HG03175 (cell line): Measurements from ENCODE around the gene UBE2L5.
A peak's percentile ranks its signal among the peaks of the same experiment; 100 is the strongest.
"Not testable (repeated sequence)": the region's sequence is repeated elsewhere in the genome, so short reads cannot be mapped to it uniquely, and the experiment has no call there.

Experiments
- ATAC-seq: cut with Tn5 transposase; IDR thresholded peaks from one replicate; pipeline ENCODE4 v1.9.1; 2021; ENCODE audit warnings: mild to moderate bottlenecking, moderate library complexity; ENCODE audit not compliant: unreplicated experiment

The UBE2L5 gene

GRCh38 chr13:30437177-30437576, 14.9 kb downstream of the UBE2L5 start:
- no peak for ATAC-seq

GRCh38 chr13:30438286-30438685, 16.0 kb downstream of the UBE2L5 start:
- no peak for ATAC-seq

DNA sequence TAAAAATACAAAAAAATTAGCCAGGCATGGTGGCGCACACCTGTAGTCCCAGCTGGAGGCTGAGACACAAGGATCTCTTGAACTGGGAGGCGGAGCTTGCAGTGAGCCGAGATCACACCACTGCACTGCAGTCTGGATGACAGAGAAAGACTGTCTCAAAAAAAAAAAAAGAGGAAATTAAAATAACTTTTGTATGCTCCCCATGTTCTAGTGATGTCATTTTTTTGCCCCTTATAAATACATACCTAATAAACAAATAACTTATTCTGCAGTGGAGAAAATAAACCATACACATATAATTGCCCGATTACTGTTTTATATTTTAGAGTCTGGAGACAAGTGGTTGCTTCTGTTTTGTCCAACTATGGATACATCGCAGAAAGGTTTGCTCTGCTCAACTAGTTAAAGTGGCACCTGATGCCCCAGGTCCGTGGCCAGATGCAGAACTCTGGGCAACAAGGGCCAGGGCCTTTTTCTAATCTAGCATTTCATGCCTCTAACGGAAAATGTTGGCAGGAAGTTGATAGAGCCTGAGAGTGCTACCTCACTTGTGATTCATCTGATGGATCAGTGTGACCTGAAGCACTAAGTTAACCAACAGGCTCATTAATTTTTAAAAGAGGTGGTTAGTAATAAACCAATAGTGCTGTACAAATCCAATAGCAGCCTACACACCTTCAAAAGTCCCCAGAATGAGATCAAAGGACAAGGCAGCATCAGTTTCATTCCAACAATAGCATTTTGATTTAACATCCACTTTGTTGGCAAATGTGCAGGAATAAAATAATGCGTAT, 18.8 kb downstream of the UBE2L5 start:
- peak; percentile 49 for ATAC-seq

GRCh38 chr13:30442926-30443325, 20.6 kb downstream of the UBE2L5 start:
- ATAC-seq, result no peak

- not testable (repeated sequence) for ATAC-seq
Observed at GRCh38 chr13:30443491-30443890, 21.2 kb downstream of the UBE2L5 start.

GRCh38 chr13:30443957-30444404, 21.7 kb downstream of the UBE2L5 start:
- peak; percentile 44 for ATAC-seq

GRCh38 chr13:30446126-30446500, 23.8 kb downstream of the UBE2L5 start:
- no peak for ATAC-seq

DNA sequence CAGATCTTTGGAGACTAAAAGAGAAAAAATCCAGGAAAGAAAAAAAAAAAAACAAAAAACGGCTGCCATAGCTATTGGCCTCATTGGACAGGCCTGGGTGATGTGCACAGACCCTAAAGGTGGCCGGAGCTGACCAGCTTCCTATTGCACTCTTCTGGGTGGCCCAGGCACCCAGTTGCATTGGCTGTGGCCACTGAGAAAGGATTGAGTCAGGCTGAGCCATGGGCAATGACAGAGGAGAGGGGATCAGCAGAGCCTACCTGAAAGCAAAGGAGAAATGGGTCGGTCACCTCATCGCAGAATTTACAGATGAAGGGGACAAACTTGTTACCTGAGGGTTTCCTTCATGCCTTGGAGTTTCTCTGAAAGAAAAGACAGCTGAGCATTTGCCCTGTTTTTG, 26.1 kb downstream of the UBE2L5 start:
- ATAC-seq, result no peak

DNA sequence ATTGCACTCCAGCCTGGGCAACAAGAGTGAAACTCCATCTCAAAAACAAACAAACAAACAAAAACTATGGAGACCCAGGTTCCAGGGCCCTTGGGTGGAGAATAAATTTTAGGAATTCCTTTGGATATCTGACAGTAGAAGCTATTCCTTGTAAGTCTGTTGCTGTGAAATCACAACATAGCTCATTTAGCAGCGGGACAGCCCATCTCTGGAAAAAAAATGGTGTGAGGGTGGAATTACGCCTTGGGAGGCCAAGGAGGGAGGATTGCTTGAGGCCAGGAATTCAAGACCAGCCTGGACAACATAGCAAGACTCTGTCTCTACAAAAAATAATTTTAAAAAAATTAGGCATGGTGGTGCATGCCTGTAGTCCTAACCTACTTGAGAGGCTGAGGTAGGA, 27.8 kb downstream of the UBE2L5 start:
- no peak for ATAC-seq

DNA sequence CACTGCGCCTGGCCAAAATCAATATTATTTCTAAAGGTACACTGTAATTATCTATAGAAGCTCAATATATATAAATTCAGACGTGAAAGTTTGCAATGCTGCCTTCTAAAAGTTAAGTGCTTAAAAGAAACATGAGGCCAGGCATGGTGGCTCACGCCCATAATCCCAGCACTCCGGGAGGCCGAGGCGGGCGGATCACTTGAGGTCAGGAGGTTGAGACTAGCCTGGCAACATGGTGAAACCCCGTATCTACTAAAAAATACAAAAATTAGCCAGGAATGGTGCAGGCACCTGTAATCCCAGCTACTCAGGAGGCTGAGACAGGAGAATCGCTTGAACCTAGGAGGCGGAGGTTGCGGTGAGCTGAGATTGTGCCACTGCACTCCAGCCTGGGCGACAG, 29.2 kb downstream of the UBE2L5 start:
- not testable (repeated sequence) for ATAC-seq

DNA sequence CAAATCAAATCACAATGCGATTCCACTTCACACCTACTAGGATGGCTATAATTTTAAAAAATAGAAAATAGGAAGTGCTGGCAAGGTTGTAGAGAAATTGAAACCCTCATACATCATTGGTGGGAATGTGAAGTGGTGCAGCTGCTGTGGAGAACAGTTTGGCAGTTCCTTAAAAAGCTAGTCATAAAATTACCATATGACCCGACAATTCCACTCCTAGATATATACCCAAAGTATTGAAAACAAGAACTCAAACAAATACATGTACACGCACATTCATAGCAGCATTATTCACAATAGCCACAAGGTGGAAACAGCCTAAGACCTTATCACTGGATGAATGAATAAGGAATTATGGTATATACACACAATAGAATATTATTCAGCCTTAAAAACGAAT, 31.4 kb downstream of the UBE2L5 start:
- ATAC-seq, result no peak

DNA sequence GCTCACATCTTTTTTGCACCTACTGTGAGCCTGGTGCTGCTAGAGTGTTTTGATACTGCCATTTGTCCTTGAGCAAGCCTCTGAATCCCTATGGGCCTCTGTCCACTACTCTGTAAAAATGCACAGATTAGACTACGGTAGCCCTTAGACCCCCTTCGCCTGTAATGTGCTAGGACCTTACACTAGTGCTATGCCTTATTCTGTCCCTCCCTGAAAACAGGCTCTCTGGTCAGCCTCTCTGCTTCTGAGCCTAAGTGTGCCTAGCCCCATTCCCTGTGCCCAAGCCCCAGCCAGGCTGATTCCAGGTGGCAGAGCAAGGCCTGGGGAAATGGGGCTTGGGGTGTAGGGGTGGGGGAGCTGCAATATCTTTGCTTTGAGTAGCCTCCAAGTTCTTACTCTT, 32.7 kb downstream of the UBE2L5 start:
- no peak for ATAC-seq

GRCh38 chr13:30456290-30456689, 34.0 kb downstream of the UBE2L5 start:
- no peak for ATAC-seq

GRCh38 chr13:30457306-30457891, 35.1 kb downstream of the UBE2L5 start:
- ATAC-seq, result no peak

DNA sequence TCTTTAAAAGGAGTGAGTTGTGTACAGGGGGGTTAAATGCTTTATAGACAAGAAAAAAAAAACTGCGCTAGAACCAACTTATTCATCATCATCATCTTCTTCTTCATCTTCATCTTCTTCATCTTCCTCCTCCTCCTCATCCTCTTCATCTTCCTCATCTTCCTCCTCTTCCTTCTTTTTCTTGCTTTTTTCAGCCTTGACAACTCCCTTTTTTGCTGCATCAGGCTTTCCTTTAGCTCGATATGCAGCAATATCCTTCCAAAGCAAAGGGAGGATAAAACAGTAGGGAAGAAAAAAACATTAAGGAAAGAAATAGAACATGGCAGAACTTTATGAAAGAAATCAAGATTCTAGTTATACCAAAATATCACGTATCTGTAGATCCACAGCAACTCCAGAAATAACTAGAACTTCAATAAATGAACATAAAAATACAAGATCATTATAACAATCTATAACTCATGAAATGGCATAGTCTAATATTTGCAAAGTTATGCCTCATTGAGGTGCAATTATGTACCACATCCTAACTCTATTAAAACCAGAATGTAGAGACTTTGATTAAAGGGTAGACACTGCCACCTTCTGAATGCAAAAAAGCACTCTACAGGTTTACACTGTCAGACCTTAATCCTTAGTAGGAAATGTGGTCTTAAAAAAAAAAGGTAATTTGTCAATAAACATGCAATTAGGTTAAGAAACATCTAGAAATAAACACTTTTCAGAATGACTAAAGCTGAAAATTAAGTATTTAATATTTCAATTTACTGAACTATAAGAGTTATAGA, 39.2 kb downstream of the UBE2L5 start:
- not testable (repeated sequence) for ATAC-seq

GRCh38 chr13:30463787-30464495, 41.6 kb downstream of the UBE2L5 start:
- ATAC-seq, result peak; percentile 33

GRCh38 chr13:30464496-30465342, 42.4 kb downstream of the UBE2L5 start:
- ATAC-seq, result peak; percentile 23

- ATAC-seq, result no peak
Observed at GRCh38 chr13:30465343-30465592, 43.0 kb downstream of the UBE2L5 start.

GRCh38 chr13:30465593-30466357, 43.5 kb downstream of the UBE2L5 start, which contains the start of gene HMGB1:
HMGB1 (minus strand) TSS chr13:30465936; CDS start chr13:30463680, 2,256 bp downstream.
- ATAC-seq, result peak; percentile 88

GRCh38 chr13:30466358-30466714, 44.0 kb downstream of the UBE2L5 start:
- ATAC-seq, result no peak
